Stimulated activated CD8-positive, alpha-beta memory T cell treated with anti-CD3 and anti-CD28 coated beads, Interleukin-2, amount 100 ng/mL, for 48 hours (primary cell): Measurements from ENCODE around the gene CD72.
A peak's percentile ranks its signal among the peaks of the same experiment; 100 is the strongest.
"Not testable (repeated sequence)": the region's sequence is repeated elsewhere in the genome, so short reads cannot be mapped to it uniquely, and the experiment has no call there.

Experiments
- DNase-seq, 2 donors: peaks; one replicate each; pipeline ENCODE4 v3.0.0-alpha.2; 2020; ENCODE audit warnings: low read depth in 2 of 2

The CD72 gene

DNA sequence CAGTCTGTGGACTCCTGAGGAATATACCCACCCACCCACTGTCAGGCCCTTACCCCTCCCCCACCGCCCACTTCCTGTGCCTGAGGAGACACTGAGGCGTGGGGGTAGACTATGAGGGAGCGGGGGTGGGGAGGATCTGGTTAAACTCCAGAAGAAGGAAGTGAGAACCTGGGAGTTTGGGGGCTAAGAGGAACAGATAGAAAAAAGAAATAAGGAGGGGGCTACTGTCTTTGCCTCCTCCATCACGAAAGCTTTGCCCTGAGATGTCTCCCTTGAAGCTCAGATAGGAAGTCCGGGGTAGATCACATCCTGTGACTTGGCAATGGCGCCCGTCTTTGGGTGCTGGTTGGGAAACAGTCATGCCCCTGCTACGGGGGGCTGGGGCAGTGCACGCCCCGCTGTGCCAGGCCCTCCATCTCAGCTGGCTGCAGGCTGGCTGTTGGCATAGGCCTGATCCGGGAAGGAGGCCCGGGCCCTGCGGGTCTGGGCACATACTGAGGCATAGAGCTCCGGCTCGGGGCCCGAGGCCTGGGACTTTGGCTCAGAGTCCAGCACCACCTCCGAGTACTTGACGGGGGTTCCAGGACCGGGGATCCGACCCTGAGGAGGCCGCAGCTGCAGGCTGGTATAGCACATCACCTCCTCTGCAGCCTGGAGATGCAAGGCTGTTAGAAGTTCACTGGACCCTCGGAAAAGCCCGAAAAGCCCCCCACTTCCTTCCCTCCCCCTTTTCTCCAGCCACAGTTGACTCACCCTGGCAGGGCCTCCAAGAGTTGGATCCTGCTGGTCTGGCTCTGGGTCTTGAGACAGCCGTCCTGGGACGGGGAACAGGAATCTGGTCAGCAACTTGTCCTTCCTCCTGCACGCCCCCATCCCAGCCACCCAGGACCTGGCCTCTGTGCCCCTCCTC is 31.5 kb upstream of the CD72 start:
- DNase-seq: no peak

DNA sequence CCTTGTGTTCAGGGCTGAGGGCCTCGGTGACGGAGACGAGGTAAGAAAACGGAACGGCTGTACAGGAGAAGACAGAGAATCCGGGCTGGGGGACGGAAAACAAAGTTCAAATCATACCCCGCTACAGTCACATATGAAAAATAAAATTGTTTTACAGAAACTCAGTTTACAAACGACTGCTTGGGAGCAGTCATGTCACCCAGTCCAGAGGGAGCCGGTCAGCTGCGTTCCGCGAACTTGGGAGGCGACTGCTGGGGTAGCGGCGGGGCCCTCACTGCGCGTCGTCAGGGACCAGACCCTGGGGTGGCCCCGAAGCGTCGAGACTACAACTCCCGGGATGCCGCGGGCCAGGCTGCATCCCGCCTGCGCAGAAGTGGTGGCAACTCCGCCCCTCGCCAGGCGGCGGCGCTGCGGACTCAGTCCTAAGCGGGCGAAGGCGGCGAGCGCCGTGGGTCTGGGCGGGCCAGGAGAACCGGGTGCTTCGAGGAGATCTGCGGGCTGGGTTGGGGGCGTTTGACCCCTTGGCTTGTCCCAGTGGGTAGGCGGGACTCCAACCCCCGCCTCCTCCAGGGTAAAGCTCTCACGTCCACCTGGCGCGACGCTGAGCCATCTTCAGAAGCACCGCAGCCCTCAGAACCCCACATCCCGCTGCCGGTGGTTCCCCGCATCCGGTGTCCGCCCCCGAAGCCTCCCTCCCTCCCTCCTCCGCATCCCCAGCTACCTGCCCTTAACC is 28.5 kb upstream of the CD72 start:
- DNase-seq: peak; percentile 88 to 89

DNA sequence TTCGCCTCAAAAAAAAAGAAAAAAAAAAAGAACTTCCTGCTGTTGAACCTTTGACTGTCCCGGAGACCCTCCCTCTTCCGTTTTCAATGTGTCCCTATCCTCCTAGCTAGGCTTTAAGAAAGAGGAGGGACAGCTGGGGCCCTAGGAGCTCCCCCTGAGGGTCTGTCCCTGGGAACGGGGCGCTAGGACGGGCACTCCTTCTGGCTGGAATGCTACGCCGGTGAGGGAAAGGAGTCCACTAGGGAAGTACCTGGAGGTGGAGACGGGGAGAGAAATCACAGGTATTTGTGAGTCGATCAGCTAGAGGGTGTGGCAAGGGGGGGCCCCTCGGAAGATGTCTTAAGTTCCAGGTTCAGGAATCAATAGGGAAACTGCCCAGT is 27.9 kb upstream of the CD72 start:
- no peak for DNase-seq

DNA sequence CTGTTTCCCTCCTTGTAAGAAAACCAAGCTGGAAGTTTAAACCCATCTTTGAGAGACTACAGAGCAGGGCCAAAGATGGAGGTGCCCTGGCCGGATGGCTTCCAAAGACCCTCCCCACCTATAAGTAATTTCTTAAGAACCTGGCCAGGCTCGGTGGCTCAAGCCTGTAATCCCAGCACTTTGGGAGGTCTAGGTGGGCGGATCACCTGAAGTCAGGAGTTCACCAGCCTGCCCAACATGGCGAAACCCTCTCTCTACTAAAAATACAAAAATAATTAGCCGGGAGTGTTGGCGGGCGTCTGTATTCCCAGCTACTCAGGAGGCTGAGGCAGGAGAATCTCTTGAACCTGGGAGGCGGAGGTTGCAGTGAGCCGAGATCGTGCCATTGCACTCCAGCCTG is 27.5 kb upstream of the CD72 start:
- DNase-seq: not testable (repeated sequence)

DNA sequence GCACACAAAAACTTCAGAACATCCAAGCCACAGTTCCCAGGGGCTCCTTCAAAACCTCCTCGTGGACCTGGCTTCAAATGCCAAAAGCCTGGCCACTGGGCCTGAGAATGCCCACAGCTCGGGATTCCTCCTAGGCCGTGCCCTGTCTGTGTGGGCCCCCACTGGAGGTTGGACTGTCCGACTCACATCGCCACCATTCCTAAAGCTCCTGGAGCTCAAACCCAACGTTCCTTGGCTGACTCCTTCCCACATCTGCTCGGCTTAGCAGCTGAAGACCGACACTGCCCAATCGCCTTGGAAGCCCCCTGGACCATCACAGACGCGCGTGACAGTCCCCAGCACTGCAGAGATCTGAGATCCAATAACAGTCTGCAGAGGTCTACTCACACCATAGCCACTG is 24.8 kb upstream of the CD72 start:
- DNase-seq: no peak

DNA sequence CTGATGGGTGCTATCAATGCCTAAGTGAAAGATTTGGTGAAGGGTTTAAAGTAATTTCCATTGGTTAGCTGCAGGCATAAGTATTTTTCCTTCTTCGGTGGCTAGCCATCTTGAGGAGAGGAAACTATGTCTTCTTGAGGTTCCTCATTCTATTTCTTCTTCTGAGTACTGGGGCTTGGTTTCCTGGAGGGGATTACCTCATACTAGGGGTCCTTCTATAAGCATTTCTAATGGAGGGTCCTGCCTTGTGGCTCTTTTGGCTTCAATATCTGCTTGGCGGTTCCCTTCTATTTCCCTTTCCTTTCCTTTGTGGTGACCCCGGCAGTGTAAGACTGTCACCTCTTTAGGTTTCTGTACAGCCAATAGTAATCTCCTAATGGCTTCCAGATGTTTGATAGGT is 23.3 kb upstream of the CD72 start:
- not testable (repeated sequence) for DNase-seq

DNA sequence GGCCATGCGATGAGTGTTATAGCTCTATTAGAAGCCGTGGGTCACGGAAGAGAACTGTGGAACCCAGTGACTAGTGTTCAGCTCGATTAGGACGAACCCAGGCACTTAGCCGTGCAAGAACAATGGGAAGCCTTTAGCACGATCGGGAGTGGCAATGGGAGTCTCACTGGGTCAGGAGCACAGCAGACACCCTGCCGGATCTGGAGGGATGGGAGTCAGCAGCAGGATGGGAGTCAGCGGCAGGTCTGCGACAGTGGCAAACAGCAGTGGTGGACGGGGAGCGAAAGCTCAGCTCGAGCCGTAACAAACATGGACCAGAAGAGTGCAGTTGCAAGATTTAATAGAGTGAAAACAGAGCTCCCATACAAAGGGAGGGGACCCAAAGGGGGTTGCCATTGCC is 22.2 kb upstream of the CD72 start:
- not testable (repeated sequence) for DNase-seq

DNA sequence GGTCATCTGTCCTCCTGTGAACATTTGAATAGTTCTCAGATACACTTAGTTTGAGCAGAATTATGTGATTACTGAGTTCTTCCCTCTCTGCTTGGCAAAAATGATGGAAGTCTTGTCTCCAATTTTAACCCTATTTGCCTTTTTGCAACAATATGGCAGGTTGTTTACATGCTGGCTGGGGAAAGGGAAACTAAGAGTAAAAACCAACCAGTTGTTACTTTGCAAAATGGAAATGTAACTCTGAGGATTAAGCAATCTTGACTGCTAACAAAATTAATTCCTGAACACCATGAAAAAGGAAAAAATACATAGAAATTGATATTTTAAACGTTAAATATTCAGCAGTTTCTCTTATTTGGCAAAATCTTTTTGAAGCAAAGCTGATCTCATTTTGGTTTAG is 21.4 kb upstream of the CD72 start:
- no peak for DNase-seq

DNA sequence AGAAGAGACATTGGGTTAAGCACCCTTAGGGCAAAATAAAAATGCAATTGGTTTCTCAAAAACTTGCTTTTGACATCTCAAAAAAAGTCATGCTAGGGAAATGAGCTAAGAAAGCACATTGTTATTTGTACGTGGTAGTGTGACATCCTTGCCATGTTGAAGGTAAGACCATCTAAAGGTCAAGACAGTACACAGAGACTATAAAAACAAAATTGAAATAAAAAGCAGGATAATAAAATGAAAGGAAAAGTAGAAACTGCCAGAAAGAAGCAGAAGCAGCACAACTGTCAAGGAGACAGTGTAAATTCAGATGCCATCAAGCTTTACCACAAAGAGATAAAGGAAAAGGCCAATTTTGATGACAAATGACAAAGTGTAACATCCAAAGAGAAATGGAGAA is 21.0 kb upstream of the CD72 start:
- not testable (repeated sequence) for DNase-seq

DNA sequence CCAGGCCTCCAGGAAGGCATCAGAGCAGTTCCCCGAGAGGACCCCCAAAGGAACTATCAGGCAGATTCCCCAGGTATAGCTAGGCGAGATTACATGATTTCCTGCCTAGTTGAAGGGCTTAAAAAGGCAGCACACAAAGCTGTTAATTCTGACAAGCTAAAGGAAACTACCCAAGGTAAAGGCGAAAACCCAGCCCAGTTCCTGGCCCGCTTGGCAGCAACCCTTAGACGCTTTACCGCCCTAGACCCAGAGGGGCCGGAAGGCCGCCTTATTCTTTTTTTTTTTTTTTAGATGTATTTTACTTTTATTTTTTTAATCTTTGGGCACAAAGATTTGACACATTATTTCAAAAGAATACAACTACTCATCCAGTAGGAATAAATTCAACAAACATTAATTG is 20.5 kb upstream of the CD72 start:
- not testable (repeated sequence) for DNase-seq

DNA sequence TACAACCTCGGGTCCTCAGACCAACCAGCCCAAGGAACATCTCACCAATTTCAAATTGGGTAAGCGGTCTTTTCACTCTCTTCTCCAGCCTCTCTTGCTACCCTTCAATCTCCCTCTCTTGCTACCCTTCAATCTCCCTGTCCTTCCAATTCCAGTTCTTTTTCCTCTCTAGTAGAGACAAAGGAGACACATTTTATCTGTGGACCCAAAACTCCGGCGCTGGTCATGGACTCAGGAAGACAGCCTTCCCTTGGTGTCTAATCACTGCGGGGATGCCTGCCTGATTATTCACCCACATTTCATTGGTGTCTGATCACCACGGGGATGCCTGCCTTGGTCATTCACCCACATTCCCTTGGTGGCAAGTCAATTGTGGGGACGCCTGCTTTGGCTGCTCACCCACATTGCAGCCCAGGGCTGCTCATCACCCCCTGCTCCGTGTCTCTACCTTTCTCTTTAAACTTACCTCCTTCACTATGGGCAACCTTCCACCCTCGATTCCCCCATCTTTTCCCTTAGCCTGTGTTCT is 19.3 kb upstream of the CD72 start:
- not testable (repeated sequence) for DNase-seq

DNA sequence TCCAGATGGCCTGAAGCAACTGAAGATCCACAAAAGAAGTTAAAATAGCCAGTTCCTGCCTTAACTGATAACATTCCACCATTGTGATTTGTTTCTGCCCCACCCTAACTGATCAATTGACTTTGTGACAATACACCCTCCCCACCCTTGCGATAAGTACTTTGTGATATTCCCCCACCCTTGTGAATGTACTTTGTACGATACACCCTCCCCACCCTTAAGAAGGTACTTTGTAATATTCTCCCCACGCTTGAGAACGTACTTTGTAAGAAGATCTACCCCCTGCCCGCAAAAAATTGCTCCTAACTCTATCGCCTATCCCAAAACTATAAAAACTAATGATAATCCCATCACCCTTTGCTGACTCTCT is 18.6 kb upstream of the CD72 start:
- DNase-seq: not testable (repeated sequence)

DNA sequence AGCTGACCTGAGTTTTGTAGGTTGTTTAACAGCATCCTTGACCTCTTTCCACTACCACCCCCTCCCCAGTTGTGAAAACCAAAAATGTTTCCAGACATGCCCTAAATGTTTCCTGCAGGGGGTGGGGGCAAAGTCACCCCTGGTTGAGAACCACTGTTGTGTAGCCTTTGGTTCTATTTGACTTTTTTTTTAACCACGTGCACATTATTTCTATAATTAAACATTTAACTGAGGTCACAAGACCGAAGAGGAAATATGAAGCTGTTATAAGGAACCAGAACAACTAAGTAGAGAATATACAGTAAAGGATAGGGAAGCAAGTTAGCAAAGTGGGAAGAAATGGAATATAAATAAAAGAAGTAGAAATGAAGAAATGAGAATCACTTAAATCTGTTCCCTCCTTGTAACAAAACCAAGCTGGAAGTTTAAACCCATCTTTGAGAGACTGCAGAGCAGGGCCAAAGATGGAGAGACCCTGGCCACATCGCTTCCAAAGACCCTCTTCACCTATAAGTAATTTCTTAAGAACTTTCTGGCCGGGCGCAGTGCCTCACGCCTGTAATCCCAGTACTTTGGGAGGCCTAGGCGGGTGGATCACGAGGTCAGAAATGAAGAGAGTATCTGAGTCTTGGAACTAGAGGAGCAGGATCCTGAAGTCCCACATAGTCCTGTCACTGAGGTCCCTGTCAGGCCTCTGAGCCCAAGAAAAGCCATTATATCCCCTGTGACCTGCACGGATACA is 18.1 kb upstream of the CD72 start:
- DNase-seq: no peak

DNA sequence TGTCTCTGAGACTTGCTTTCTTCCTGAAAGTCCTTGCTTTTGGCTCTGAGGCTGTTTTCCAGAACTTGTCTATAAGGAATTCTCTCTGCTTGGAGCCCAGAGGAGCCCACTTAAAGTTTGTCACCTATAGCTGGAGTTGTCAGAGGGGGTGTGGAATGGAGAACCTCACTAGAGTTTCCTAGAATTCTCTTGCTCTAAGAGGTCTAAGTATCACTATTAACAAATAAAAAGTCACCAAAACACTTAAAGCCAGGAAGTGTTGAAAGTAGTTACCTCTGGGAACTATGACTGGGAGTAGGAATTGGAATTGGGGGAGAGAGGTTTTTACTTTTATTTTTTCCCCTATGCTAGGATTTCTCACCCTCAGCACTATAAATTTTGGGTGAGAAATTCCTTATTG is 17.5 kb upstream of the CD72 start:
- no peak for DNase-seq

DNA sequence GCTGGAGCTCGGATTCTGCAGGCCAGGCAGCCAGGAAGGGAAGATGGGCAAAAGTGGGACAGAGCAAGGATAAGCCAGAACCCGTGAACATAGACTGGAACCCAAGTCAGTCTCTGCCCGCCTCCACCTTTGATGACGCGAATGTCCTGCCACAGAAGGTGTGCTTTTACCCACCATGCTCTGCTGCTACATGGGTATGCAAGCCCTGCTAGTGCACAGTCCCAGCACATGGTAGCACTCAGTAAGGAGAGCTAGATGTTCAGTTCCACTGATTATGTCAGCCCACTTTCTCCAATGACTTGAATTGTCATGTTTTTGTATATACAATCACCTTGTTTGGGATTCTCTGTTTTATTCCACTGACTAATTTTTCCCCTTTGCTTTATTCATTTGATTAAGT is 11.4 kb upstream of the CD72 start:
- DNase-seq: no peak

DNA sequence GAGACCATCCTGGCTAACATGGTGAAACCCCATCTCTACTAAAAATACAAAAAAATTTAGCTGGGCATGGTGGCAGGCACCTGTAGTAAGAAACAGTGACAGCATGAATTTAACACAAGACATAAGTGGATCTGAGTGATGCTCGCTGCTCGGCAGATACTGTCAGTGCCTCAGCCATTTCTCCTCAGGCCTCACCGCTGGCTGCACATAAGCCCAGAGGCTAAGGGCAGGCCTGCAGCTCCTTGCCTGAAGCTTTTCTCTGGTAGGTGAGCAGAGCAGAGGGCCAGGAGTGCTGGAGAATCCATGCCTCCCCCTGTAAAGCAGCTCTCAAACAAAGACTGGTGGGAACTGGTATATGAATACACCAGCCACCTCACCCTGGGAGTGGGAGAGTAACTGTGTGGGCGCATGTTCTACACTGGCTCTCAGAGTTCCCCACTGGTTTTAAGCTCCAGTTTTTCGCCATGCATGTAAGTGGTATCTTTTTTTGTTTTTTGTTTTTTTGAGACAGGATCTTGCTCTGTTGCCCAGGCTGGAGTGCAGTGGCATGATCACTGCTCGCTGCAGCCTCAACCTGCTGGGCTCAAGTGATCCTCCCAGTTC is 10.3 kb upstream of the CD72 start:
- DNase-seq: no peak

DNA sequence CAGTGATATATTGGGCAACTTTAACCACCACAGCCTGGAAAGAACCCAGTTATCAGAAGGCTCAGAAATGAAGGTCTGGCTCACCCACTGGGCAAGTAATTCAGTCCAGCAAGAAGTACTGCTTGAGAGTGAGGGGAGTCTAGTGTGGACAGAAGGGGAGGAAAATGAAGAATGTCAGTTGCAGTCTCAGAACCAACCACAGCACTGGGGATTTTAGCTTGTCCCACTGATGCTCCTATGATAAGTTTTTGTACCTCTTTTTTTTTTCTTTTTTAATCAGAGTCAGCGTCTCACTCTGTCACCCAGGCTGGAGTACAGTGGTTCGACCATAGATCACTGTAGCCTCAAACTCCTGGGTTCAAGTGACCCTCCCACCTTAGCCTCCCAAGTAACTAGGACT is 9.4 kb upstream of the CD72 start:
- no peak for DNase-seq

DNA sequence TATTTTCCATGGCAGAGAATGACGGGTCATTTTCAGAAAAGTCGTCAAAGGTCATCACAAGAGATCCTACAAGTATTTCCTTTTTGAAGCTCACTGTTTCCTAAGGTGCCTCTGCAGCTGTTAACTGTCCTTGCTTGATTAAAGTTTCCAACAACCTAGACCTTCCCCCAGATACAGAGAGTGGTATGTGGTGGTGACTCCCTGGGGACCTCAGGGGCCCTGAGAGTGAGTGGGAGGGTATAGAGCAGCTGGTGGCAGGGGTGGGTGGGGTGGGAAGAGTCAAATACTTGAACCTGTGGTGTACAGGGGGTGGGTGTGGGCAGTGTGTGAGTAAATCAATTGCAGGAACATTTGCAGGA is 1.6 kb upstream of the CD72 start:
- no peak for DNase-seq

DNA sequence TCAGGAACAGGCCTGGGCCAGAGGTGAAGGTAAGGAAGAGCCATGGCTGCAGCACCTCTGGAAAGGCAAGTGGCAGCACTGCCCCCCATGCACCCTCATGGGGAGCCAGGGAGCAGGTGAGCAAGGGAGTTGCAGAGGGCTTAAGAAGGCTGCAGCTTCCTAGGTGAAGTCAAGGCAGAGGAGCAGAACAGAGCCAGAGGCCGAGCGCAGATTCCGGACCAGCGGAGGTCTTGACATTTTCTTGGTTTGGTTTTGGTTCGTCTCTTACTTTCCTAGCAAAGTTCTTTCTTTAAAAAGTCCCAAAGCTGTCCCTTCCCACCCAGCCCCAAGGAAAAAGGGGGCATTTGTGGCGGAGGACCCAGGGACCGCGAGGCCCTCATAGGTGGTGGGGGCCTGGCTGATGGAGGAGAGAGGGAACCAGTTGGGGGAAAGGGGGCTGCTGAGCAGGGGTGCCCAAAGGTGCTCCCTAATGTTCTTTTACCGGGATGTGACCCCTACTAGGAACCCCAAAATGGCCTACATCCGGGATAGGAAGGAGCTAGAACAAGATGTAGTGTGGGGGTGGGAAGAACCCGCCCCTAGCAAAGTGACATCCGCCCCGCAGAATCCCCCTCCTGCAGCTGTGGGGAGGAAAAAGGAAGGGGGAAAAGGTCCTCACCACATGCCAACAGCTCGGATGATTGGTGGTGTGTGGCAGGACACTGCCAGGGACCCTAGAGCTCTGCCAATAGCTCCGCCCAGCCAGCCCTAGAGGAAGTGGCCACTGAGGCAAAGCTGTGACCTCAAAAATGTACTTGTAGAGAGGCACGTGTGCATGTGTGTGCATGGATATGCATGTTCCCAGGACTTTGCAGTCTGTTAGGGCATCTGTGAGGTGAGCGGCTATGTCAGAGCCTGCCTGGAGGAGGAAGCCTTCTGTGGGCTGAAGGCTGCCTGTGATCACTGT is 914 bp upstream of the CD72 start:
- DNase-seq: peak; percentile 31 to 48

DNA sequence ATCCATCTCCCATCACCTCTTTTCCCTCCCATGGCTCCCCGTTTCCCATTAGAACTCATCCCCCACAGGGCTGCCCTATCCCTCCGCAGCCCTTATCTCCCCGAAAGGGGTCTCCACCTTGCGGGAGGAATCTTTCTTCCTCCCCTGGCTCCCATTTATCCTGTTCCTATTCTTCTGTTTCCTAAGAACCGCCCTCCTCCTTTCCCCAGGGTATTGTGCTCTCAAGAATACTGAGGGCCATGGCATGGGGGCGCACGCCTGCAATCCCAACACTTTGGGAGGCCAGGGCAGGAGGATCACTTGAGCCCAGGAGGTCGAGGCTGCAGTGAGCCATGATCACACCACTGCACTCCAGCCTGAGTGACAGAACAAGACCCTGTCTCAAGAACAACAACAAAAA is 665 bp downstream of the CD72 start:
- DNase-seq: no peak
